AG04450 (cell line): ENCODE results near the gene ZNF439. TPM values are rescaled to one million over a fixed set of nuclear protein-coding genes. Genes with fewer than 3 reads are reported as not detected.
"Not testable (repeated sequence)": the region's sequence is repeated elsewhere in the genome, so short reads cannot be mapped to it uniquely, and the experiment has no call there.

Experiments used
- CTCF ChIA-PET: fragments of 300-600, 350-600 bp; formaldehyde crosslinking; extraction: SDS; loops from one replicate; lab custom pipeline; 2022; ENCODE audit warnings: antibody characterized with exemption, inconsistent platforms; lab: Charles Lee
- POLR2A ChIA-PET: fragments of 350-600 bp; formaldehyde crosslinking; extraction: SDS; loops from one replicate; lab custom pipeline; 2021; ENCODE audit warnings: antibody characterized with exemption, inconsistent platforms; lab: Yijun Ruan, JAX
- DNase-seq: peaks from one replicate; pipeline ENCODE4 v3.0.0-alpha.2; 2011; ENCODE audit warnings: low read depth, low spot score
- H3K27ac ChIP-seq: one replicate; pipeline ENCODE4 v1.5.1; 2012; ENCODE audit warnings: low read depth, low read length, control low read depth
- H3K27me3 ChIP-seq: one replicate; pipeline ENCODE4 v1.6.0; 2012; ENCODE audit warnings: low read length; ENCODE audit not compliant: control insufficient read depth, insufficient read depth
- H3K4me3 ChIP-seq: 2 replicates; pipeline ENCODE4 v1.5.1; 2011; ENCODE audit warnings: mild to moderate bottlenecking, low read depth, low read length, control low read depth
- H3K9me3 ChIP-seq: 2 replicates; pipeline ENCODE4 v1.5.1; 2012; ENCODE audit warnings: low read length; ENCODE audit not compliant: control insufficient read depth, insufficient read depth
- CTCF ChIP-seq: IDR thresholded peaks from 2 replicates; pipeline ENCODE4 v1.5.1; 2011; ENCODE audit warnings: low read depth, low read length, control low read depth, inconsistent platforms
- polyA plus RNA-seq: library from polyadenylated mRNA; depleted of rRNA; stranded (reverse); fragments of >200 nt; gene quantifications from 2 replicates; pipeline ENCODE4 v1.2.3, GENCODE V29; 2011; rRNA removed

The ZNF439 gene
- polyA plus RNA-seq, 1 experiment: 7.0 TPM

DNA sequence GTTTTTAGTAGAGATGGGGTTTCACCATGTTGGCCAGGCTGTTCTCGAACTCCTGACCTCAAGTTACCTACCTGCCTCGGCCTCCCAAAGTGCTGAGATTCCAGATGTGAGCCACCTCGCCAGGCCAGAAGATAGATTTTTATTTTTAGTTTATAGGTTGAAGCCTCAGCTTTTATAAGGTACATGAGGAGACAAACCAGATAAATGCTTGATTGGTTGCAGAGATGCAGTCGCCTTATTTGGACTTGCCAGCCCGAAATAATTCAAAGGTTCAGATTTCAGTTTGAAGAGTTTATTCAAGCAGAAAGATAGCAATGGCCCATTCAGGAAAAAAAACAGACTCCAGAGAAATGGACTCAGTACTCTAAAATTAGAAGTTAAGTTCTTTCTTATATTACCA is 42.1 kb downstream of the ZNF439 start:
- ChIA-PET POLR2A (no interaction called here), CTCF (no interaction called here)
- Histone ChIP-seq H3K9me3 (peaks cover 28% of the 10 kb centered on the region), H3K4me3 (no peak overlapping the region), H3K27me3 (no peaks in the 10 kb centered on the region), H3K27ac (no peak overlapping the region)
- no peak for DNase-seq
- no peak for TF ChIP-seq CTCF

GRCh38 chr19:11894851-11895250 is 46.3 kb downstream of the ZNF439 start:
- no peak for TF ChIP-seq CTCF
- CTCF ChIA-PET: no interaction called here
- POLR2A ChIA-PET: no interaction called here

DNA sequence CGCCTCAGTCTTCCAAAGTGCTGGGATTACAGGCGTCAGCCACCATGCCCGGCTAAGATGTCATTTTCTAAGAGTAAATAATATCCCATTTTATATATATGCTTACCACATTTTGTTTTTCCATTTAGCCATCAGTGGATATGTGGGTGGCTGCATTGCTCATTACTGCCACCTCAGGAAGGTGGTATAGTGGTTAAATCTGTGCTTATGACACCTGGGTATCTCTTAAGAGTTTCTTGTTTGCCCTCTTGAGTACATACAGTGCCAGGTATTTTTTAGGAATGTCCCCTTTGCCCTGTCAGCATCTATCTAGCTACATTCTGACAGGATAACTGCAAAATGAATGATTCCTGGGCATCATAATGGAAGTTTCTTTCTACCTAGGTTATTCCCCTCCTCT is 53.7 kb downstream of the ZNF439 start:
- H3K4me3 ChIP-seq: no peak overlapping the region
- CTCF ChIA-PET: no interaction called here
- peaks cover 53% of the 10 kb centered on the region for H3K9me3 ChIP-seq
- POLR2A ChIA-PET: no interaction called here
- no peak overlapping the region for H3K27ac ChIP-seq
- no peak for TF ChIP-seq CTCF
- no peaks in the 10 kb centered on the region for H3K27me3 ChIP-seq
- no peak for DNase-seq

More at GRCh38 chr19:11894851-11895250, 46.3 kb downstream of the ZNF439 start:
- no peak overlapping the region for H3K4me3 ChIP-seq
- no peak for DNase-seq
- peaks cover 33% of the 10 kb centered on the region for H3K9me3 ChIP-seq
- no peak overlapping the region for H3K27ac ChIP-seq
- no peaks in the 10 kb centered on the region for H3K27me3 ChIP-seq

GRCh38 chr19:11905928-11906327 is 57.4 kb downstream of the ZNF439 start:
- Histone ChIP-seq H3K27me3 (no peaks in the 10 kb centered on the region), H3K27ac (no peak overlapping the region), H3K9me3 (peaks cover 36% of the 10 kb centered on the region), H3K4me3 (no peak overlapping the region)
- CTCF ChIA-PET: no interaction called here
- POLR2A ChIA-PET: no interaction called here
- TF ChIP-seq CTCF: no peak
- no peak for DNase-seq

DNA sequence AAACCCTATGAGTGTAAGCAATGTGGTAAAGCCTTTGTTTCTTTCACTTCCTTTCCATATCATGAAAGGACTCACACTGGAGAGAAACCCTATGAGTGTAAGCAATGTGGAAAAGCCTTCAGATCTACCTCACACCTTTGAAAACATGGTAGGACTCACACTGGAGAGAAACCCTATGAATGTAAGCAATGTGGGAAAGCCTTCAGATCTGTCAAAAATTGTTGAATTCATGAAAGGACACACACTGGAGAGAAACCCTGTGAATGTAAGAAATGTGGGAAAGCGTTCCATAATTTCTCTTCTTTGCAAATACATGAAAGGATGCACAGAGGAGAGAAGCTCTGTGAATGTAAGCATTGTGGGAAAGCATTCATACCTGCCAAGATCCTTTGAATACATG is 63.4 kb downstream of the ZNF439 start:
- H3K9me3 ChIP-seq: peaks cover 31% of the 10 kb centered on the region
- H3K27ac ChIP-seq, DNase-seq, H3K27me3 ChIP-seq, POLR2A ChIA-PET, H3K4me3 ChIP-seq: not testable (repeated sequence)
- CTCF ChIA-PET: interaction anchor here (3.2 kb wide), 1 partner anchor 12 kb away, joined by 10 read pairs; the partner anchor contains the start of gene ZNF700

DNA sequence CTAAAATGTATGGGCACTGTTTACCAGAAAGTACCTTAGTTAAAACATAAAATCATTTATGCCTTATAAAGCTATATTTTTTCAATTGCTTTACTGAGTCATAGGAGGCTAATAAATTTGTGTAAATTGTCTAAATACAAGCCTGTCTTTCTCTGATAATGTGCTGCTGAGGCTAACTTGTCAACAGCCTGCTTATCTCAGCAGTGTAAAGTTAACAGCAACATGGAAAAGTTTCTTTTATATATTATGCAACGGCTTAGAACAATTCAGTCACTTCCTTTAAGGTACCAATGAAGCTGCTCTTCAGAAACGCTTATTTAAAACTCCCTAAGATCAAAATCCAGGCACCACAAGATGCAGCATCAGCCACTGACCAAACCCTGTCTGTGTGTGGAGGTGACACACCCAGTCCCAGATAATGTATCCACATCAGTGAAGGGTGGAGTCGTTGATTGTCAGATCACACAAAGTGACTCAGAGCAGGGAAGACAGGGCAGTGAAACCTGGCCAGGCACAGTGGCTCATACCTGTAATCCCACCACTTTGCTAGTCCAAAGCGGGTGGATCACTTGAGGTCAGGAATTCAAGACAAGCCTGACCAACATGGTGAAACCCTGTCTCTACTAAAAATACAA is 66.0 kb downstream of the ZNF439 start:
- POLR2A ChIA-PET, H3K4me3 ChIP-seq, H3K27ac ChIP-seq, DNase-seq, H3K27me3 ChIP-seq: not testable (repeated sequence)
- H3K9me3 ChIP-seq: peaks cover 43% of the 10 kb centered on the region
- CTCF ChIA-PET: interaction anchor here (3.2 kb wide), 1 partner anchor 10 kb away, joined by 10 read pairs; the partner anchor contains the start of gene ZNF700

Other genes starting within 250 kb of the ZNF439 start
- gene ZNF823, start 109.8 kb upstream of the ZNF439 start, polyA plus RNA-seq: 2.6 and 3.8 TPM in 2 replicates
- gene ZNF441, start 81.7 kb upstream of the ZNF439 start, polyA plus RNA-seq: 4.6 and 6.3 TPM in 2 replicates
- 2.1 and 2.2 TPM in 2 replicates for gene ZNF491, start 50.2 kb upstream of the ZNF439 start, polyA plus RNA-seq
- gene ZNF440, start 34.5 kb upstream of the ZNF439 start, polyA plus RNA-seq: 4.9 and 6.3 TPM in 2 replicates
- 4.5 and 5.5 TPM in 2 replicates for gene ZNF69, start 39.1 kb downstream of the ZNF439 start, polyA plus RNA-seq
- 6.6 and 8.4 TPM in 2 replicates for gene ZNF700, start 76.4 kb downstream of the ZNF439 start, polyA plus RNA-seq
- 2.1 and 3.0 TPM in 2 replicates for gene ZNF763, start 116.3 kb downstream of the ZNF439 start, polyA plus RNA-seq
- gene ZNF433, start 187.0 kb downstream of the ZNF439 start, polyA plus RNA-seq: 4.3 and 5.6 TPM in 2 replicates
- gene ZNF878, start 204.2 kb downstream of the ZNF439 start, polyA plus RNA-seq: 0.12 and 0.15 TPM in 2 replicates
- 4.5 and 6.9 TPM in 2 replicates for gene ZNF844, start 216.0 kb downstream of the ZNF439 start, polyA plus RNA-seq